Stimulated activated CD4-positive, alpha-beta T cell treated with anti-CD3 and anti-CD28 coated beads, Interleukin-12 subunit alpha, Interleukin-12 subunit beta, amount 100 ng/mL, for 4 hours (primary cell): ENCODE results near the gene ABHD8.
"Not testable (repeated sequence)": the region's sequence is repeated elsewhere in the genome, so short reads cannot be mapped to it uniquely, and the experiment has no call there.

Experiments used
- DNase-seq: peaks from one replicate; pipeline ENCODE4 v3.0.0-alpha.2; 2020

The ABHD8 gene

GRCh38 chr19:17294051-17294891 lies 9.0 kb downstream of the ABHD8 start:
- DNase-seq: peak; percentile 48

GRCh38 chr19:17293605-17294004 lies 9.6 kb downstream of the ABHD8 start:
- no peak for DNase-seq

GRCh38 chr19:17292301-17293074 lies 10.7 kb downstream of the ABHD8 start:
- DNase-seq: peak; percentile 82

- no peak for DNase-seq
Observed at GRCh38 chr19:17289489-17289888, 13.7 kb downstream of the ABHD8 start.

- DNase-seq: no peak
Observed at GRCh38 chr19:17286752-17287151, 16.5 kb downstream of the ABHD8 start.

- no peak for DNase-seq
Observed at GRCh38 chr19:17286263-17286662, 17.0 kb downstream of the ABHD8 start.

- DNase-seq: no peak
Observed at GRCh38 chr19:17285415-17286135, 17.6 kb downstream of the ABHD8 start.

GRCh38 chr19:17283504-17283996 lies 19.7 kb downstream of the ABHD8 start:
- no peak for DNase-seq

- DNase-seq: peak; percentile 77
Observed at GRCh38 chr19:17282488-17283125, 20.6 kb downstream of the ABHD8 start.

- DNase-seq: peak; percentile 49
Observed at GRCh38 chr19:17281391-17282304, 21.6 kb downstream of the ABHD8 start, which contains the start of gene ANKLE1. Gene ANKLE1 (plus strand): TSS chr19:17281901. CDS start chr19:17281921, 20 bp downstream.

- DNase-seq: no peak
Observed at GRCh38 chr19:17279436-17279835, 23.8 kb downstream of the ABHD8 start.

- DNase-seq: no peak
Observed at GRCh38 chr19:17275441-17276175, 27.6 kb downstream of the ABHD8 start.

GRCh38 chr19:17274892-17275291 lies 28.3 kb downstream of the ABHD8 start:
- not testable (repeated sequence) for DNase-seq

- DNase-seq: no peak
Observed at GRCh38 chr19:17268754-17269153, 34.5 kb downstream of the ABHD8 start.

GRCh38 chr19:17266975-17267788 lies 36.0 kb downstream of the ABHD8 start, which contains the start of gene BABAM1:
Gene BABAM1 (plus strand): TSS chr19:17267443. CDS start chr19:17268807, 1,364 bp downstream.
- peak; percentile 85 for DNase-seq

- DNase-seq: no peak
Observed at GRCh38 chr19:17266589-17266974, 36.6 kb downstream of the ABHD8 start.

- no peak for DNase-seq
Observed at GRCh38 chr19:17266026-17266425, 37.2 kb downstream of the ABHD8 start.

GRCh38 chr19:17264641-17264979 lies 38.6 kb downstream of the ABHD8 start, which contains the start of gene USHBP1:
Gene USHBP1 (minus strand): TSS chr19:17264745. CDS start chr19:17264299, 446 bp downstream.
- DNase-seq: no peak
